ENCODE data around the gene DEDD2. TPM values are rescaled to one million over a fixed set of nuclear protein-coding genes. Genes with fewer than 3 reads are reported as not detected.

DEDD2 gene
- total RNA-seq, 2 donors from 2014 or later, result 72.1 to 89.9 TPM

GRCh38 chr19:42193706-42194105 is 23.8 kb downstream of the DEDD2 start:
- Mint-ChIP-seq H3K4me3 (no peak overlapping the region), H3K27ac (no peak overlapping the region), H3K36me3 (ENCODE audit: low read depth) (peaks cover 4% of the 10 kb centered on the region), H3K27me3 (no peaks in the 10 kb centered on the region), H3K4me1 (peaks cover 44% of the 10 kb centered on the region)
- ATAC-seq (no peak), DNase-seq (no peak)
- H3K9me3 ChIP-seq (ENCODE audit: control insufficient read depth, low read length, poor library complexity, severe bottlenecking), result no peaks in the 10 kb centered on the region

GRCh38 chr19:42193294-42193693 is 24.2 kb downstream of the DEDD2 start:
- no peaks in the 10 kb centered on the region for H3K9me3 ChIP-seq (ENCODE audit: control insufficient read depth, low read length, poor library complexity, severe bottlenecking)
- no peak overlapping the region for H3K27ac Mint-ChIP-seq
- no peak for DNase-seq
- H3K4me1 Mint-ChIP-seq, result peaks cover 43% of the 10 kb centered on the region
- H3K36me3 Mint-ChIP-seq (ENCODE audit: low read depth), result peaks cover 2% of the 10 kb centered on the region
- no peaks in the 10 kb centered on the region for H3K27me3 Mint-ChIP-seq
- no peak for ATAC-seq
- no peak overlapping the region for H3K4me3 Mint-ChIP-seq

- peak overlapping the region; percentile 8 for H3K4me3 Mint-ChIP-seq
- H3K4me1 Mint-ChIP-seq, result peaks cover 38% of the 10 kb centered on the region
Observed at GRCh38 chr19:42191855-42192254, 25.6 kb downstream of the DEDD2 start.

DNA sequence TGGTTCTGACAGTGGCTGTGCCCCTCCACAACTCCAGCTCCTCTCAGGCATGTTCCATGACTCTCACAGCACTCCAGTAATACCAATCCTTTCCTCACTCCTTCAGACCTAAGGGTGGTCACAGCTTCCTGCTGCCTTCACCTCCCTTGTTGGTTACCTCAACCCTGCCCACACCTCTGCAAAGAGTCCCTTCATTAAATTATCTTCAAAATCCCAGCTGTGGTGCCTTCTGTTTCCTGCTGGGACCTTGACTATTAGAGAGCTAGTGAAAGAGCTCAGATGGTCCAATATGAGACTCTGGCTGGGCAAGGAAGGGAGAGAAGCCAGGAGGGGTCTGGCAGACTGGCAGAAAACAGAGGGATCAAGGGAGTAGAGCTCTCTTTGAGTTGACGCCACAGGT is 26.1 kb downstream of the DEDD2 start:
- Mint-ChIP-seq H3K4me1 (peaks cover 37% of the 10 kb centered on the region), H3K27ac (peak overlapping the region; percentile 48), H3K4me3 (peak overlapping the region; percentile 8), H3K27me3 (no peaks in the 10 kb centered on the region), H3K36me3 (ENCODE audit: low read depth) (peaks cover 2% of the 10 kb centered on the region)
- DNase-seq (no peak), ATAC-seq (peak; percentile 21)
- no peaks in the 10 kb centered on the region for H3K9me3 ChIP-seq (ENCODE audit: control insufficient read depth, low read length, poor library complexity, severe bottlenecking)

More at GRCh38 chr19:42191855-42192254, 25.6 kb downstream of the DEDD2 start:
- H3K9me3 ChIP-seq (ENCODE audit: control insufficient read depth, low read length, poor library complexity, severe bottlenecking), result no peaks in the 10 kb centered on the region
- Mint-ChIP-seq H3K27ac (no peak overlapping the region), H3K27me3 (no peaks in the 10 kb centered on the region), H3K36me3 (ENCODE audit: low read depth) (peaks cover 2% of the 10 kb centered on the region)
- no peak for DNase-seq
- ATAC-seq, result peak; percentile 58

- H3K36me3 Mint-ChIP-seq (ENCODE audit: low read depth), result no peaks in the 10 kb centered on the region
- H3K4me3 Mint-ChIP-seq, result no peak overlapping the region
- H3K27me3 Mint-ChIP-seq, result no peaks in the 10 kb centered on the region
- no peaks in the 10 kb centered on the region for H3K9me3 ChIP-seq (ENCODE audit: control insufficient read depth, low read length, poor library complexity, severe bottlenecking)
- H3K4me1 Mint-ChIP-seq, result peaks cover 53% of the 10 kb centered on the region
- ATAC-seq (no peak), DNase-seq (no peak)
- H3K27ac Mint-ChIP-seq, result no peak overlapping the region
Observed at GRCh38 chr19:42189133-42189532, 28.3 kb downstream of the DEDD2 start.

DNA sequence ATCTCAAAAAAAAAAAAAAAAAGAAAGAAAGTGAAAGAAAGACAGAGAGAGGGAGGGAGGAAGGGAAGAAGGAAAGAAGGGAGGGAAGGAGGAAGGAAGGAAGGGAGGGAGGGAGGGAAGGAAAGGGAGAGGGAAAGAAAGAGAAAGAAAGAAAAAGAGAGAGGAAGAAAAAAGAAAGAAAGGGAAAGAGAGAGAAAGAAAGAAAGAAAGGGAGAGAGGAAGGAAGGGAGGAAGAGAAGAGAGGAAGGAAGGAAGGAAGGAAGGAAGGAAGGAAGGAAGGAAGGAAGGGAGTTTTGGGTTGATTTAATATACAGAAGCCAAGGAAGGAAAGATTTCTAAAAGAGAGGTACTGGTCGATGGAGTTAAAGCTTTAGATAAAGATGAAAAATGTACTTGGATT is 28.8 kb downstream of the DEDD2 start:
- Mint-ChIP-seq H3K4me1 (peaks cover 54% of the 10 kb centered on the region), H3K4me3 (no peak overlapping the region), H3K36me3 (ENCODE audit: low read depth) (no peaks in the 10 kb centered on the region), H3K27me3 (no peaks in the 10 kb centered on the region), H3K27ac (no peak overlapping the region)
- H3K9me3 ChIP-seq (ENCODE audit: control insufficient read depth, low read length, poor library complexity, severe bottlenecking), result no peaks in the 10 kb centered on the region
- DNase-seq (no peak), ATAC-seq (no peak)

DNA sequence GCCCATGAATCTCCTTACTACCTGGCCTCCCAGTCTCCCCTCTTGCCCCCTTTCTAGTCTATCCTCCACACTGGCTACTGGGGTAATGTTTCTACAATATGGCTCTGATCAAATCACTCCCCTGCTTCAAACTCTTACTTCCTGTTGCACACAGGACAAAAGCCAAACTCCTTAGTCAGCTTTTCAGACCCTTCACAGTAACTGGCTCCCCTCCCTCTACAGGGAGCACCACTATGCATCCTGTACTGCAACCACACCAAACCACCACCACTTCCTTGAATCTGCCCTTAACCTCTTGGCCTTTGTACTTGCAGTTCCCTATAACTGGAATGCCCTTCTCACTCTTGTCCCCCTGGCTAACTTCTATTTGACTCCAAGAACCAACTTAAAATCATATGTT is 32.2 kb downstream of the DEDD2 start:
- ATAC-seq (peak; percentile 80), DNase-seq (no peak)
- H3K9me3 ChIP-seq (ENCODE audit: control insufficient read depth, low read length, poor library complexity, severe bottlenecking), result no peaks in the 10 kb centered on the region
- H3K27ac Mint-ChIP-seq, result peak overlapping the region; percentile 92
- H3K27me3 Mint-ChIP-seq, result no peaks in the 10 kb centered on the region
- peak overlapping the region; percentile 83 for H3K4me3 Mint-ChIP-seq
- peaks cover 53% of the 10 kb centered on the region for H3K4me1 Mint-ChIP-seq
- no peaks in the 10 kb centered on the region for H3K36me3 Mint-ChIP-seq (ENCODE audit: low read depth)

- peak overlapping the region; percentile 83 for H3K4me3 Mint-ChIP-seq
- H3K27ac Mint-ChIP-seq, result peak overlapping the region; percentile 92
- no peaks in the 10 kb centered on the region for H3K9me3 ChIP-seq (ENCODE audit: control insufficient read depth, low read length, poor library complexity, severe bottlenecking)
- ATAC-seq, result peak; percentile 70
- no peaks in the 10 kb centered on the region for H3K27me3 Mint-ChIP-seq
- peaks cover 50% of the 10 kb centered on the region for H3K4me1 Mint-ChIP-seq
- no peaks in the 10 kb centered on the region for H3K36me3 Mint-ChIP-seq (ENCODE audit: low read depth)
- peak; percentile 51 to 59 (median 52) for DNase-seq
Observed at GRCh38 chr19:42184401-42184861, 33.0 kb downstream of the DEDD2 start.

GRCh38 chr19:42178791-42179674 is 38.4 kb downstream of the DEDD2 start:
- Mint-ChIP-seq H3K4me3 (no peak overlapping the region), H3K36me3 (ENCODE audit: low read depth) (peaks cover 5% of the 10 kb centered on the region), H3K4me1 (peaks cover 33% of the 10 kb centered on the region), H3K27ac (no peak overlapping the region), H3K27me3 (peaks cover 17% of the 10 kb centered on the region)
- no peaks in the 10 kb centered on the region for H3K9me3 ChIP-seq (ENCODE audit: control insufficient read depth, low read length, poor library complexity, severe bottlenecking)
- no peak for ATAC-seq
- DNase-seq, result no peak

DNA sequence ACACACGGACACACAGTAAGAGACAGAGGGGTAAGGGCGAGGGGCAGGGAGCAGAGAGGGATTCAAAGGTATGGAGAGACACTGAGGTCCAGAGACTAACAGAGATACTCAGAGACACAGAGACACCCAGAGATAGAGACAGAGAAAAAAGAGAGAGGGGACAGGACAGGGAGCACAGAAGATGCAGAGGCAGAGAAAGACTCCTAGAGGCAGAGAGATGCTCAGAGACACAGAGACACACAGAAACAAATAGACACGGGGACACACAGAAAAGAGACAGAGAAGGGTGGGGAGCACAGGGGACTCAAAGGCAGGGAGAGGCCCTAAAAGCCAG is 39.8 kb downstream of the DEDD2 start:
- Mint-ChIP-seq H3K27me3 (peaks cover 17% of the 10 kb centered on the region), H3K4me3 (no peak overlapping the region)
- H3K9me3 ChIP-seq (ENCODE audit: control insufficient read depth, low read length, poor library complexity, severe bottlenecking), result no peaks in the 10 kb centered on the region

DNA sequence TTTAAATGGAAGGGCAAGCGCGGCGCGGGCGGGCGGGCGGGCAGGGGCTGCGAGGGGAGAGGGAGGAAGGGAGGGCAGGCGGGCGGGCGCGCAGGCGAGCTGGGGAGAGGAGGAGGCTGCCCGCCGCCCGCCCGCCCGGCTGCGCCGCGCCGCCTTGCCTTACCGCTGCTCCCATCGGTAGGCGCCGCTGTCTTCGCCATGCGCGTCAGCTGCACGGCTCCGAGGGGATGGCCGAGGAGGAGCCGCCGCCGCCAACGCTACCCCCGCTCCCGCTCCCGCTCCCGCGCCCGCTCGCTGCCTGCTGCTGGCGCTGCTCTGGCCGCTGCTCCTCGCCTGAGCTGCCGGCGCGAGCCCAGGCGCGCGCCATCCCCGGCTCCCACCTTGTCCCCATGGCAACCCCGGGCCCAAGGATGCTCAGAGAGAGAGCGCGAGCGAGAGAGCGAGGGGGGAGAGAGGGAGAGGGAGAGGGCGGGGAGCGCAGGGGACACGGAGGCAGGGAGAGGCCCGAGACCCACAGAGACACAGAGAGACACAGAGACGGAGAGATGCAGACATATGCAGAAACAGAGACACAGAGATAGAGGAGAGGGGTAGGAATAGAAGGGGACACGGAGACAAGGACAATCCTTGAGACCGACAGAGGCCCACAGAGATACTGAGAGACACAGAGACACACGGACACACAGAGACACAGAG is 40.3 kb downstream of the DEDD2 start:
- H3K9me3 ChIP-seq (ENCODE audit: control insufficient read depth, low read length, poor library complexity, severe bottlenecking), result no peaks in the 10 kb centered on the region
- H3K27ac Mint-ChIP-seq, result no peak overlapping the region
- no peak overlapping the region for H3K4me3 Mint-ChIP-seq
- peak; percentile 97 for ATAC-seq
- peaks cover 17% of the 10 kb centered on the region for H3K27me3 Mint-ChIP-seq
- DNase-seq, result peak; percentile 69 to 72 (median 70)
- peaks cover 5% of the 10 kb centered on the region for H3K36me3 Mint-ChIP-seq (ENCODE audit: low read depth)
- peaks cover 21% of the 10 kb centered on the region for H3K4me1 Mint-ChIP-seq

More for the DNA sequence above, 39.8 kb downstream of the DEDD2 start:
- no peak overlapping the region for H3K27ac Mint-ChIP-seq
- H3K36me3 Mint-ChIP-seq (ENCODE audit: low read depth), result peaks cover 5% of the 10 kb centered on the region
- ATAC-seq (no peak), DNase-seq (no peak)
- H3K4me1 Mint-ChIP-seq, result peaks cover 26% of the 10 kb centered on the region

DNA sequence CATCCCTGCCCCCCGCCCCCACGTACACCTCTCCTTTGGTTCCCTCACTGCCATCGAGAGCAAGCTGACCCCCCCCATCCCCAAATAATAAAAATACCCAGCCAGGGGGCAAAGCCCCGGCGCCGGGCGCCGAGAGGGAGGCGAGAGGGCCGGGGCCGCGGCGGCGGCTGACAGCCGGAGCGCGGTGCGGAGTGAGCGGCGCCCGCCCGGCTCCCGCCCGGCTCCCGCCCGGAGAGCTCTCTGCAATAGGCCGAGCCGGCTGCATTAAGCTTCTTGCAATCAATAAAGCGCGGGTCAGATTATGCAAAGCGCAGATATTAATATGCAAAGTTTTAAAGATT is 40.9 kb downstream of the DEDD2 start:
- H3K27me3 Mint-ChIP-seq, result peaks cover 17% of the 10 kb centered on the region
- peak in 1 of 3 donors; percentile 23 for DNase-seq
- H3K4me1 Mint-ChIP-seq, result peaks cover 16% of the 10 kb centered on the region
- ATAC-seq, result peak; percentile 58
- peak overlapping the region; percentile 29 for H3K27ac Mint-ChIP-seq
- H3K36me3 Mint-ChIP-seq (ENCODE audit: low read depth), result peaks cover 5% of the 10 kb centered on the region
- no peaks in the 10 kb centered on the region for H3K9me3 ChIP-seq (ENCODE audit: control insufficient read depth, low read length, poor library complexity, severe bottlenecking)
- no peak overlapping the region for H3K4me3 Mint-ChIP-seq

DNA sequence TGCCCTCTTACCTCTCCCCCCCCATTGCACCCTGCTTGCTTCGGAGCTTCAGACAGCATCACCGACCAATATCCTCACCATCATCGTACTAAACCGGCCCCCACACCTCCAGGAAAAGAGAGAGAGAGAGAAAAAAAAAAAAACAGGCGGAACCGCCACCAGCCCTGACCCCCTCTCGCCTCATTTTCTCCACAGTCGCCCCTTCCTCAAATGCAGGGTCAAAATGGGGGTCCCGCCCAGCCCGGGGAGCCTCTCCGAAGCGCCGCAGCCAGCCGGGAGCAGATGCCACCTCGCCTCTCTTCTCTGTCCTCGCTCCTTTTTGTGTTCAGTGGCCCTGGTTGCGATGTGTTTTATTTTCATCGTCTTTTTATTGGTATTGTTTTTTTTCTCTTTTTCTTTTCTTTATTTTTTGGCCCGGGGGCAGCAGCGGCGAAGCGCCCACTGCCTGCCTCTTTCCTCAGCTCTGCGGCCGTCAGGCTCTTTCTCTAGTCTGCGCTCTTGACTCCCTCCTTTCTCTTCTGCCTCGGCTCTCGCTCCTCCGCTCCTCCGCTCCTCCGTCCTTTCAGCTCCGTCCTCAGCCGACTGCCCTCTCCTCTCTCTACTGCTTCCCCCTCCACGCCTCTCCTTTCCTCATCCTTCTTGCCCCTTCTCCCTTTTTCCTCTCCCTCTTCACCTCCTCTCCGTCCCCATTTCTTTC is 41.4 kb downstream of the DEDD2 start:
- DNase-seq, result no peak
- Mint-ChIP-seq H3K27ac (peak overlapping the region; percentile 29), H3K4me3 (no peak overlapping the region), H3K4me1 (peaks cover 18% of the 10 kb centered on the region), H3K36me3 (ENCODE audit: low read depth) (peaks cover 6% of the 10 kb centered on the region), H3K27me3 (peaks cover 17% of the 10 kb centered on the region)
- ATAC-seq, result peak; percentile 34
- H3K9me3 ChIP-seq (ENCODE audit: control insufficient read depth, low read length, poor library complexity, severe bottlenecking), result no peaks in the 10 kb centered on the region
